ENCODE data around the gene MGRN1. TPM values are rescaled to one million over a fixed set of nuclear protein-coding genes. Genes with fewer than 3 reads are reported as not detected.
A peak's percentile ranks its signal among the peaks of the same experiment; 100 is the strongest.

The MGRN1 gene
- total and polyA plus RNA-seq, 2 of the 13 experiments (the other 11 are each of a cell fraction or from before 2014, with no cell fraction given) = 11.9 to 12.6 TPM

DNA sequence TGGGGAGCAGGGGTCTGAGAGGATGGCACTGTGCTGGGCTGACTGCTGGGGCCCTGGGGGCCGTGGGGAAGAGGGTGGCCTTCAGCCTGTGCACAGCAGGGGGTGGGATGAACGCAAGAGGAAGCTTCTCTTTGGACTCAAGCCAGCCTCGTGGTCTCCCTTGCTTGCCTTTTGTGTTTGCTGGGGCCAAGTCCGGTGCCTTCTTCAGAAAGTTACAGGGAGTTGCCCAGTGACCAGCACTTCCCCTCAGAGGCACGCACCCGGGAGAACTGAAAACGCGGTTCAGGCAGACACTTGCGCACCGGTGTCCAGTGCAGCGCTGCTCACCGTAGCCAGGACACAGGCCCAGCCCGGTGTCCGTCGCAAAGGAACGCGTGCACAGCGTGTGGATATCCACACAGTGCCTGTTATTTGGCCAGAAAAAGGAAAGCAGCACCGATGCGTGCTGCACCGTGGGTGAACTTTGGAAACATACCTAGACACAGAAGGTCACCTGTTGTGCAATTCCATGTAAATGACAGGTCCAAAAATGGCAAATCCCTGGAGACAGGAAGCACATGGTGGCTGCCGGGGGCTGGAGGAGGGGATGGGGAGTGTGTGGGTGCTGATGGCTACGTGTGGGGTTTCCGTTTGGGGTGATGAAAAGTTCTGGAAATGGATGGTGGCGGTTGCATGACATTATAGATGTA, 39.3 kb downstream of the MGRN1 start (continued):
- TF ChIP-seq ZNF12 (CRISPR knock-in tag; IDR thresholded peaks at IDR 0.05) (peak; percentile 68), ZNF772 (CRISPR knock-in tag; IDR thresholded peaks at IDR 0.05) (peak; percentile 87; the same call in 1 of the 2 replicates), RBM39 (IDR thresholded peaks at IDR 0.05; ENCODE audit: low read depth, low read length, poor library complexity, severe bottlenecking) (no peak), ZNF652 (CRISPR knock-in tag; IDR thresholded peaks at IDR 0.05; ENCODE audit: borderline replicate concordance, low read depth) (no peak), ZNF709 (CRISPR knock-in tag; IDR thresholded peaks at IDR 0.05) (peak; percentile 85), DMAP1 (CRISPR knock-in tag; IDR thresholded peaks at IDR 0.05) (peak; percentile 97), BHLHE40 (IDR thresholded peaks at IDR 0.05; ENCODE audit: low read length) (peak; percentile 57; the same call in 1 of the 2 replicates), POLR2A (IDR thresholded peaks at IDR 0.05; ENCODE audit: insufficient read depth in 1 of 2, low read depth in 2 of 2, low read length in 2 of 2) (peak; percentile 63 to 88), SP4 (CRISPR knock-in tag; IDR thresholded peaks at IDR 0.05) (peak; percentile 63), ELF1 (CRISPR knock-in tag; IDR thresholded peaks at IDR 0.05) (peak; percentile 73; the same call in 1 of the 2 replicates), NPAS2 (CRISPR knock-in tag; IDR thresholded peaks at IDR 0.05; ENCODE audit: borderline replicate concordance) (no peak), HOXA7 (CRISPR knock-in tag; IDR thresholded peaks at IDR 0.05) (no peak), TMF1 (CRISPR knock-in tag; IDR thresholded peaks at IDR 0.05; ENCODE audit: low read depth) (peak; percentile 88), ZNF790 (CRISPR knock-in tag; IDR thresholded peaks at IDR 0.05; ENCODE audit: borderline replicate concordance) (peak; percentile 72; the same call in 1 of the 2 replicates), MED1 (CRISPR knock-in tag; IDR thresholded peaks at IDR 0.05) (peak; percentile 94)
- TF ChIP-seq, protein P1, sequence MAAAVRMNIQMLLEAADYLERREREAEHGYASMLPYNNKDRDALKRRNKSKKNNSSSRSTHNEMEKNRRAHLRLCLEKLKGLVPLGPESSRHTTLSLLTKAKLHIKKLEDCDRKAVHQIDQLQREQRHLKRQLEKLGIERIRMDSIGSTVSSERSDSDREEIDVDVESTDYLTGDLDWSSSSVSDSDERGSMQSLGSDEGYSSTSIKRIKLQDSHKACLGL (CRISPR knock-in tag; IDR thresholded peaks at IDR 0.05) = peak; percentile 91; the same call in 1 of the 2 replicates
- TF ChIP-seq, protein P2, sequence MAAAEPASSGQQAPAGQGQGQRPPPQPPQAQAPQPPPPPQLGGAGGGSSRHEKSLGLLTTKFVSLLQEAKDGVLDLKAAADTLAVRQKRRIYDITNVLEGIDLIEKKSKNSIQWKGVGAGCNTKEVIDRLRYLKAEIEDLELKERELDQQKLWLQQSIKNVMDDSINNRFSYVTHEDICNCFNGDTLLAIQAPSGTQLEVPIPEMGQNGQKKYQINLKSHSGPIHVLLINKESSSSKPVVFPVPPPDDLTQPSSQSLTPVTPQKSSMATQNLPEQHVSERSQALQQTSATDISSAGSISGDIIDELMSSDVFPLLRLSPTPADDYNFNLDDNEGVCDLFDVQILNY (CRISPR knock-in tag; conservative IDR thresholded peaks at IDR 0.05) = no peak
- TF ChIP-seq, protein P3, sequence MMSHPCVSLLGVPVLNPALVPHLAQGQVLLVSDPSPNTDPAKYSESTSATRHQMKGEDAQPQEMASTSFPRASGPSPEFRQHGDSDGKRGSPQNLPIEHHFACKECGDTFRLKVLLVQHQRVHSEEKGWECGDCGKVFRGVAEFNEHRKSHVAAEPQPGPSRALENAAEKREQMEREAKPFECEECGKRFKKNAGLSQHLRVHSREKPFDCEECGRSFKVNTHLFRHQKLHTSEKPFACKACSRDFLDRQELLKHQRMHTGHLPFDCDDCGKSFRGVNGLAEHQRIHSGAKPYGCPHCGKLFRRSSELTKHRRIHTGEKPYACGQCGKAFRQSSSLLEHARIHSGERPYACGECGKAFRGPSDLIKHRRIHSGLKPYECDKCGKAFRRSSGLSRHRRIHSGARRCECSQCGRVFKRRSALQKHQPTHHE (CRISPR knock-in tag; IDR thresholded peaks at IDR 0.05; ENCODE audit: borderline replicate concordance) = peak; percentile 97
- TF ChIP-seq, protein P4, sequence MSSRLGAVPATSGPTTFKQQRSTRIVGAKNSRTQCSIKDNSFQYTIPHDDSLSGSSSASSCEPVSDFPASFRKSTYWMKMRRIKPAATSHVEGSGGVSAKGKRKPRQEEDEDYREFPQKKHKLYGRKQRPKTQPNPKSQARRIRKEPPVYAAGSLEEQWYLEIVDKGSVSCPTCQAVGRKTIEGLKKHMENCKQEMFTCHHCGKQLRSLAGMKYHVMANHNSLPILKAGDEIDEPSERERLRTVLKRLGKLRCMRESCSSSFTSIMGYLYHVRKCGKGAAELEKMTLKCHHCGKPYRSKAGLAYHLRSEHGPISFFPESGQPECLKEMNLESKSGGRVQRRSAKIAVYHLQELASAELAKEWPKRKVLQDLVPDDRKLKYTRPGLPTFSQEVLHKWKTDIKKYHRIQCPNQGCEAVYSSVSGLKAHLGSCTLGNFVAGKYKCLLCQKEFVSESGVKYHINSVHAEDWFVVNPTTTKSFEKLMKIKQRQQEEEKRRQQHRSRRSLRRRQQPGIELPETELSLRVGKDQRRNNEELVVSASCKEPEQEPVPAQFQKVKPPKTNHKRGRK (CRISPR knock-in tag; IDR thresholded peaks at IDR 0.05) = peak; percentile 75; the same call in 1 of the 2 replicates
- TF ChIP-seq, protein P5, sequence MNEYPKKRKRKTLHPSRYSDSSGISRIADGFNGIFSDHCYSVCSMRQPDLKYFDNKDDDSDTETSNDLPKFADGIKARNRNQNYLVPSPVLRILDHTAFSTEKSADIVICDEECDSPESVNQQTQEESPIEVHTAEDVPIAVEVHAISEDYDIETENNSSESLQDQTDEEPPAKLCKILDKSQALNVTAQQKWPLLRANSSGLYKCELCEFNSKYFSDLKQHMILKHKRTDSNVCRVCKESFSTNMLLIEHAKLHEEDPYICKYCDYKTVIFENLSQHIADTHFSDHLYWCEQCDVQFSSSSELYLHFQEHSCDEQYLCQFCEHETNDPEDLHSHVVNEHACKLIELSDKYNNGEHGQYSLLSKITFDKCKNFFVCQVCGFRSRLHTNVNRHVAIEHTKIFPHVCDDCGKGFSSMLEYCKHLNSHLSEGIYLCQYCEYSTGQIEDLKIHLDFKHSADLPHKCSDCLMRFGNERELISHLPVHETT (CRISPR knock-in tag; conservative IDR thresholded peaks at IDR 0.05) = peak; percentile 83; the same call in 1 of the 2 replicates
- TF ChIP-seq, protein P6, sequence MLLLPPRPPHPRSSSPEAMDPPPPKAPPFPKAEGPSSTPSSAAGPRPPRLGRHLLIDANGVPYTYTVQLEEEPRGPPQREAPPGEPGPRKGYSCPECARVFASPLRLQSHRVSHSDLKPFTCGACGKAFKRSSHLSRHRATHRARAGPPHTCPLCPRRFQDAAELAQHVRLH (CRISPR knock-in tag; IDR thresholded peaks at IDR 0.05; ENCODE audit: borderline replicate concordance, low read depth) = peak; percentile 88

Data from HepG2 (cell line).